Kidney epithelial cell (primary cell): ENCODE results near the gene GNG2. TPM values are rescaled to one million over a fixed set of nuclear protein-coding genes. Genes with fewer than 3 reads are reported as not detected.

Experiments
- DNase-seq: peaks from one replicate; pipeline ENCODE4 v3.0.0-alpha.2; 2010; ENCODE audit warnings: low read depth
- H3K27me3 ChIP-seq: 2 replicates; pipeline ENCODE4 v1.6.0; 2011; ENCODE audit warnings: low read length; ENCODE audit not compliant: control insufficient read depth, insufficient read depth
- H3K36me3 ChIP-seq: 2 replicates; pipeline ENCODE4 v1.5.1; 2011; ENCODE audit warnings: low read length; ENCODE audit not compliant: control insufficient read depth, insufficient read depth
- H3K4me3 ChIP-seq: 2 replicates; pipeline ENCODE4 v1.5.1; 2011; ENCODE audit warnings: low read depth, mild to moderate bottlenecking, control low read depth, low read length
- CTCF ChIP-seq: IDR thresholded peaks from 2 replicates; pipeline ENCODE4 v1.5.1; 2011; ENCODE audit warnings: mild to moderate bottlenecking, moderate library complexity, low read length, control low read depth, inconsistent platforms; ENCODE audit not compliant: insufficient read depth, poor library complexity, severe bottlenecking
- total RNA-seq: library from RNA; depleted of rRNA; stranded (reverse); fragments of >200 nt; gene quantifications from 2 replicates; pipeline ENCODE4 v1.2.3, GENCODE V29; 2015

The GNG2 gene
- total RNA-seq, 1 donor from 2014 or later = 4.1 TPM

- no peak for TF ChIP-seq CTCF
- DNase-seq = no peak
- Histone ChIP-seq H3K27me3 (no peaks in the 10 kb centered on the region), H3K36me3 (no peaks in the 10 kb centered on the region), H3K4me3 (no peak overlapping the region)
Measured at GRCh38 chr14:51884086-51884927, 23.9 kb downstream of the GNG2 start.

GRCh38 chr14:51889851-51890250 is 29.4 kb downstream of the GNG2 start:
- TF ChIP-seq CTCF = no peak
- Histone ChIP-seq H3K27me3 (no peaks in the 10 kb centered on the region), H3K36me3 (no peaks in the 10 kb centered on the region), H3K4me3 (no peak overlapping the region)
- no peak for DNase-seq

GRCh38 chr14:51894250-51894649 is 33.8 kb downstream of the GNG2 start:
- H3K36me3 ChIP-seq = no peaks in the 10 kb centered on the region
- H3K4me3 ChIP-seq = no peak overlapping the region
- no peak for TF ChIP-seq CTCF
- H3K27me3 ChIP-seq = no peaks in the 10 kb centered on the region
- no peak for DNase-seq

- no peak for TF ChIP-seq CTCF
- DNase-seq = no peak
- Histone ChIP-seq H3K36me3 (no peaks in the 10 kb centered on the region), H3K4me3 (no peak overlapping the region), H3K27me3 (no peaks in the 10 kb centered on the region)
Measured at GRCh38 chr14:51895375-51895774, 35.0 kb downstream of the GNG2 start.

GRCh38 chr14:51897791-51898355 is 37.5 kb downstream of the GNG2 start:
- TF ChIP-seq CTCF = no peak
- Histone ChIP-seq H3K4me3 (no peak overlapping the region), H3K27me3 (no peaks in the 10 kb centered on the region), H3K36me3 (no peaks in the 10 kb centered on the region)
- no peak for DNase-seq
